Measurements from ENCODE around the gene NVL. TPM values are rescaled to one million over a fixed set of nuclear protein-coding genes. Genes with fewer than 3 reads are reported as not detected.
"Not testable (repeated sequence)": the region's sequence is repeated elsewhere in the genome, so short reads cannot be mapped to it uniquely, and the experiment has no call there.

Gene NVL
- total and polyA plus RNA-seq, 2 donors (not counting 1 experiment from before 2014, with no cell fraction given): 20.5 to 27.6 TPM

GRCh38 chr1:224212618-224213061 is 117.3 kb downstream of the NVL start:
- no peaks in the 10 kb centered on the region for H3K36me3 ChIP-seq (ENCODE audit: control insufficient read depth, insufficient read depth, low read length)
- H3K9me3 ChIP-seq (ENCODE audit: control insufficient read depth, insufficient read depth, low read depth, low read length): no peaks in the 10 kb centered on the region
- no peak overlapping the region for H3K4me2 ChIP-seq (ENCODE audit: extremely low read depth, insufficient read depth, low read length)
- no peaks in the 10 kb centered on the region for H3K27me3 ChIP-seq (ENCODE audit: control insufficient read depth, insufficient read depth, low read length)
- H3K4me3 ChIP-seq (replicated peaks in 1 of 4; ENCODE audit: control extremely low read depth in 1 of 4, insufficient read depth in 1 of 4, low read depth in 3 of 4, low read length in 4 of 4): no peak overlapping the region
- no peak overlapping the region for H3K9ac ChIP-seq (ENCODE audit: insufficient read depth, low read length)
- no peak overlapping the region for H2AFZ ChIP-seq (ENCODE audit: low read length)
- H3K79me2 ChIP-seq (ENCODE audit: control insufficient read depth, insufficient read depth, low read length): no peaks in the 10 kb centered on the region
- H4K20me1 ChIP-seq (ENCODE audit: control insufficient read depth, extremely low read depth, insufficient read depth, low read length): no peaks in the 10 kb centered on the region
- peak in 1 of 2 donors; percentile 28 for DNase-seq (ENCODE audit: low read depth in 2 of 2)
- H3K27ac ChIP-seq (ENCODE audit: insufficient read depth, low read length): no peak overlapping the region
- TF ChIP-seq EZH2 (IDR thresholded peaks at IDR 0.05; ENCODE audit: low read length, missing control alignments) (no peak), CTCF (conservative IDR thresholded peaks at IDR 0.05 in 1 of 2, IDR thresholded peaks at IDR 0.05 in 1 of 2; ENCODE audit: low read depth in 1 of 2, low read length in 2 of 2) (no peak)
- H3K4me1 ChIP-seq (ENCODE audit: control insufficient read depth, extremely low read depth, insufficient read depth, low read length): peaks cover 7% of the 10 kb centered on the region

- H4K20me1 ChIP-seq (ENCODE audit: control insufficient read depth, extremely low read depth, insufficient read depth, low read length): no peaks in the 10 kb centered on the region
- H3K4me3 ChIP-seq (replicated peaks in 1 of 4; ENCODE audit: control extremely low read depth in 1 of 4, insufficient read depth in 1 of 4, low read depth in 3 of 4, low read length in 4 of 4): no peak overlapping the region
- DNase-seq (ENCODE audit: low read depth in 2 of 2): peak; percentile 76 to 80
- H3K9ac ChIP-seq (ENCODE audit: insufficient read depth, low read length): no peak overlapping the region
- no peak for TF ChIP-seq EZH2 (IDR thresholded peaks at IDR 0.05; ENCODE audit: low read length, missing control alignments)
- no peak for TF ChIP-seq CTCF (conservative IDR thresholded peaks at IDR 0.05 in 1 of 2, IDR thresholded peaks at IDR 0.05 in 1 of 2; ENCODE audit: low read depth in 1 of 2, low read length in 2 of 2)
- H3K4me1 ChIP-seq (ENCODE audit: control insufficient read depth, extremely low read depth, insufficient read depth, low read length): peaks cover 7% of the 10 kb centered on the region
- H3K27ac ChIP-seq (ENCODE audit: insufficient read depth, low read length): no peak overlapping the region
- H3K79me2 ChIP-seq (ENCODE audit: control insufficient read depth, insufficient read depth, low read length): no peaks in the 10 kb centered on the region
- H3K27me3 ChIP-seq (ENCODE audit: control insufficient read depth, insufficient read depth, low read length): no peaks in the 10 kb centered on the region
- H3K9me3 ChIP-seq (ENCODE audit: control insufficient read depth, insufficient read depth, low read depth, low read length): no peaks in the 10 kb centered on the region
- H3K4me2 ChIP-seq (ENCODE audit: extremely low read depth, insufficient read depth, low read length): no peak overlapping the region
- H3K36me3 ChIP-seq (ENCODE audit: control insufficient read depth, insufficient read depth, low read length): no peaks in the 10 kb centered on the region
- no peak overlapping the region for H2AFZ ChIP-seq (ENCODE audit: low read length)
Measured at GRCh38 chr1:224211206-224211962, 118.6 kb downstream of the NVL start.

GRCh38 chr1:224205931-224206538 is 123.9 kb downstream of the NVL start:
- H3K36me3 ChIP-seq (ENCODE audit: control insufficient read depth, insufficient read depth, low read length); H3K79me2 ChIP-seq (ENCODE audit: control insufficient read depth, insufficient read depth, low read length); H3K4me2 ChIP-seq (ENCODE audit: extremely low read depth, insufficient read depth, low read length); H3K27me3 ChIP-seq (ENCODE audit: control insufficient read depth, insufficient read depth, low read length); DNase-seq (ENCODE audit: low read depth in 2 of 2); H3K4me3 ChIP-seq (replicated peaks in 1 of 4; ENCODE audit: control extremely low read depth in 1 of 4, insufficient read depth in 1 of 4, low read depth in 3 of 4, low read length in 4 of 4); H4K20me1 ChIP-seq (ENCODE audit: control insufficient read depth, extremely low read depth, insufficient read depth, low read length); H3K9me3 ChIP-seq (ENCODE audit: control insufficient read depth, insufficient read depth, low read depth, low read length): not testable (repeated sequence)
- H3K9ac ChIP-seq (ENCODE audit: insufficient read depth, low read length): peak overlapping the region; percentile 25
- peak overlapping the region; percentile 79 for H3K27ac ChIP-seq (ENCODE audit: insufficient read depth, low read length)
- peaks cover 12% of the 10 kb centered on the region for H3K4me1 ChIP-seq (ENCODE audit: control insufficient read depth, extremely low read depth, insufficient read depth, low read length)
- H2AFZ ChIP-seq (ENCODE audit: low read length): peak overlapping the region; percentile 39
